Muscle of leg (tissue), 11 donors: ENCODE measurements around the gene SLC6A6. TPM values are rescaled to one million over a fixed set of nuclear protein-coding genes. Genes with fewer than 3 reads are reported as not detected.
"Not testable (repeated sequence)": the region's sequence is repeated elsewhere in the genome, so short reads cannot be mapped to it uniquely, and the experiment has no call there.

Source experiments
- DNase-seq: peaks from one replicate; pipeline ENCODE4 v3.0.0; 2013
- H3K27ac ChIP-seq: one replicate; pipeline ENCODE4 v1.5.1; 2013; ENCODE audit warnings: mild to moderate bottlenecking, low read length, control low read depth
- H3K27me3 ChIP-seq: one replicate; pipeline ENCODE4 v1.6.1; 2013; ENCODE audit warnings: low read length; ENCODE audit not compliant: control insufficient read depth, insufficient read depth
- H3K36me3 ChIP-seq: one replicate; pipeline ENCODE4 v1.6.1; 2013; ENCODE audit warnings: low read length; ENCODE audit not compliant: control insufficient read depth, insufficient read depth
- H3K4me1 ChIP-seq: one replicate; pipeline ENCODE4 v1.6.1; 2013; ENCODE audit warnings: low read length; ENCODE audit not compliant: control insufficient read depth, insufficient read depth
- H3K4me3 ChIP-seq: one replicate; pipeline ENCODE4 v1.5.1; 2013; ENCODE audit warnings: low read length, control low read depth
- H3K9me3 ChIP-seq: replicated peaks from 2 replicates; pipeline ENCODE4 v1.6.1; 2013; ENCODE audit warnings: low read depth, low read length; ENCODE audit not compliant: control insufficient read depth
- WGBS: methylation state at CpG from one replicate; pipeline ENCODE4 v1.1.5; 2013; ENCODE audit warnings: missing lambda C conversion rate; ENCODE audit not compliant: insufficient coverage; 5-methylcytosine and 5-hydroxymethylcytosine counted together
- polyA plus RNA-seq, 8 donors: library from polyadenylated mRNA; unstranded; fragments of 120-200 nt; gene quantifications; one replicate each; pipeline versions ENCODE4 v1.2.1 to v1.2.3, GENCODE V29; 2013; ENCODE audit warnings: inconsistent platforms in 1 of 8, low replicate concordance in 1 of 8; ENCODE audit not compliant: insufficient read length in 8 of 8, insufficient read depth in 1 of 8
- total RNA-seq: library from RNA; stranded (reverse); fragments of 120-200 nt; gene quantifications from one replicate; pipeline ENCODE4 v1.2.4, GENCODE V29; 2013

Gene SLC6A6
- total and polyA plus RNA-seq, 9 donors, result 2.6 to 4.7 (median 4.0) TPM

DNA sequence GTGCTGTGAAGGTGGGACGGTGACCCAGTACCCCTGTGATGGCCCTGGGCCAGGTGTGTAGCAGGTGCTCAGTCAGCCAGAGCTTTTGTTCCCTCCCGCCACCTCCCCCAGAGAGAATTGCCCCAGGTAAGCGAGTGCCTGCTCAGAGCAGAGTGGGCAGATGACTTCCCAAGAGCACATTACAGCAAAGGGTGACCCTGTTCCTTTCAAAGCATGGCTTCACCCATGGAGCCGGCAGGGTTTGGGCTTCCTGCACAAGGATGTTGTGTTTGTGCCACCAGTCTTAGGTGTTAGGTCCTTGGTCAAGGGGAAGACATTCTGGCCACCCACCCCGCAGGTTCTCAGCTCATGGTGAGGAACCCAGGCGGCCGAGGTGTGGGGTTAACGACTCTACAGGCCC lies 30.7 kb downstream of the SLC6A6 start:
- WGBS, result 94% methylated on average over 3 of the region's 8 CpGs
- H3K36me3 ChIP-seq, result no peaks in the 10 kb centered on the region
- H3K27ac ChIP-seq, result no peak overlapping the region
- H3K4me1 ChIP-seq, result peaks cover 57% of the 10 kb centered on the region
- H3K27me3 ChIP-seq, result peaks cover 19% of the 10 kb centered on the region
- H3K9me3 ChIP-seq, result no peaks in the 10 kb centered on the region
- no peak for DNase-seq
- H3K4me3 ChIP-seq, result no peak overlapping the region

DNA sequence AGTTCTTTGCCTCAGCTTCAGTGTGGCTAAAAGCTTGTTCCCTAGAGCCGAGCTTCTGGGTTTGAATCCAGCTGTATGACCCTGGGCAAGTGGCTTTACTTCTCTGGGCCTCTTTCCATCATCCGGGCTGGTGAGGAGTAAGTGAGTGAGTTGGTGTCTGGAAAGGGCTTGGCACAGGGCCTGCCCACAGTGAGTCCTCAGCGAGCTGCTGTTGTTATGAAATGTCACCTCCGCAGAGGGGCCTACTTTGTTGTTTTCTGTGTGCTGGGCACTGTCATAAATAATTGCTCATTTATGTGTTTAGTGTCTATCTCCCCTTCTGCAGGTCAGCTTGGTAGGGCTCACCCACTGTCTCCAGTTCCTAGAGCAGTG lies 31.7 kb downstream of the SLC6A6 start:
- DNase-seq, result no peak
- peaks cover 57% of the 10 kb centered on the region for H3K4me1 ChIP-seq
- peaks cover 19% of the 10 kb centered on the region for H3K27me3 ChIP-seq
- H3K36me3 ChIP-seq, result no peaks in the 10 kb centered on the region
- no peaks in the 10 kb centered on the region for H3K9me3 ChIP-seq
- no peak overlapping the region for H3K27ac ChIP-seq
- 61% methylated on average over 2 of the region's 4 CpGs for WGBS
- H3K4me3 ChIP-seq, result no peak overlapping the region

DNA sequence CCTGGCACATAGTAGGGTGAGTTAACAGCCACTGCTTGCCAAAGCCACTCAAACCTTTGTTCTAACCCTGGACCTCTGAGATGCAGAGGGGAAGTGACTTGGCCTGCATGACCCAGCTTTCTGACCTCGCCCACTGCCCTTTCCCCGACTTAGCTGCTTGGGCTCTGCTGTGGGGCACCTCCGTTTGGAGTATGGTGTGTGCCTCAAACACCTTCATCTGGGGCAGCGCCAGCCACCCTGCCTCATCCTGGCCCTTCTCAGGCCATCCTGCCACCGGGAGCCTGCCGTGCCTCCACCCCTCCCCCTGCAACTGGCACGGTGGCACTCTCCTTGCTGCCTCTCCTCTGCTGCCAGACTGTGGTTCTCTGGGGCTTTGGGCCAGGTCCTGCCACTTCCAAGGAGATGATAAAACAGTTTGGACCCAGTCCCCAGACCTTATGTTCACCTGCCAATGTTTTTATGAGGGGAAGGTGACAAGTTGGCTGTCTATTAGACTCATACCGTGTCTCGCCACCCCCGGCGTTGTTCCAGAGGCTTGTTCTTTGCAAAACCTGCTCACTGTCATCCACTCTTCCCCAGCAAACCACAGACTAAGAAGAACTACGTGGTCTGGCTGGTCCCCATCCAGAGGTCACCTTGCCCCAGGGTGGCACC lies 32.2 kb downstream of the SLC6A6 start:
- no peak for DNase-seq
- Histone ChIP-seq H3K9me3 (no peaks in the 10 kb centered on the region), H3K27me3 (peaks cover 17% of the 10 kb centered on the region), H3K4me1 (peaks cover 57% of the 10 kb centered on the region), H3K27ac (no peak overlapping the region), H3K4me3 (no peak overlapping the region), H3K36me3 (no peaks in the 10 kb centered on the region)
- WGBS, result 82% methylated on average over 7 of the region's 12 CpGs

DNA sequence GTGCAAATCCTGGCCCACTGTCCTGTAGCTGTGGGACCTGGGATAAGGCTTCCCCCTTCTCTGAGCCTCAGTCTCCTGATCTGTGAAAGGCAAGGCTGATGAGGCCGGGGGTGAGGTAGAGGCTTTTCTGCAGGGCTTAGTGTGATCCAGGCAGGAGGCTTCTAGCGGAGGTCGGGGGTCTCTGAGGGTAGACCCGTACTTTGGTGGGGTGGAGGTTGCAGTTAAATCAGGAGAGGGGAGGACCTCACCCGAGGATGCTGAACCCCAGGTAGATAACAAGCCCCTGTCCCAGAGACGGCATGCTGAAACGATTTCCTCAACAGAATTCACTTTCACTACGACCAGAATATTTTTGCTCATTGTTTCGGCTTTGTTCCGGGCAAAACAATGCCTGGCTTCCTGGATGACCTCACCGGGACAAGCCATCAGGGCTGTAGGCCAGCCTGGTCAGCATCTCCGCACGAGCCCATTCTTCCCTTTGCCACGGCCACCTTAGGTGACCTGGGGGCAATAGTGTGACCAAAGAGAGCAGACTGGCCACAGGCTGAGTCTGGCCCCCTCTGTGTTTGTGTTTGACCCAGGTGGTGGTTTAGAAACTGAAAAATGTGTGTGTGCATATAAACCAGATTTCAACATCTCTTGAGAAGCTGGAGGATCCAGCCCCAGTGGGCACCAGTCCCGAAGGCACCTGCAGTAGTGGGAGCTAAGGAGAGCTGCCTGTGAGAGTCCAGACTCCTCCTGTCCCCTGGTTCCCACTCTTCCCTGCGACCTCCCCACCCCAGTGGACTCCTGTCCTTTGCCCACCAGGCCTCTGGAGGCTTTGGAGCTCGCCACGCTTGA lies 33.0 kb downstream of the SLC6A6 start:
- no peaks in the 10 kb centered on the region for H3K36me3 ChIP-seq
- no peak overlapping the region for H3K4me3 ChIP-seq
- DNase-seq, result no peak
- peaks cover 65% of the 10 kb centered on the region for H3K4me1 ChIP-seq
- peaks cover 20% of the 10 kb centered on the region for H3K27me3 ChIP-seq
- H3K27ac ChIP-seq, result no peak overlapping the region
- no peaks in the 10 kb centered on the region for H3K9me3 ChIP-seq
- WGBS, result 85% methylated on average over 12 of the region's 18 CpGs

DNA sequence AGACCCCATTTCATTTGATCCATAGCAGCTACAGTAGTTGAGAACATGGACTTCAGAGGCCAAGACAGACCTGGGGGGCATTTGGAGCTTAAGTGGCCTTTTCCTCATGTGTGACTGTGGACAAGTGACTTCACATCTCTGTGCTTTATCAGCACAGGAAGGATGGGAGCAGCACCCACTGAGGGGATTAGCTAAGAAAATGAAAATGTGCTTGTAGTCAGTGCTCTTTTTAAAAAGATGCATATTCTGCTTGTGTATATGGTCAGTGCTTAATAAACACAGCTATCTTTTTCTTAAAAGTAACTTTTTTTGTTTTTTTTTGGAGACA lies 34.5 kb downstream of the SLC6A6 start:
- no peaks in the 10 kb centered on the region for H3K9me3 ChIP-seq
- H3K36me3 ChIP-seq, result no peaks in the 10 kb centered on the region
- H3K27me3 ChIP-seq, result peaks cover 22% of the 10 kb centered on the region
- no peak overlapping the region for H3K4me3 ChIP-seq
- DNase-seq, result no peak
- no peak overlapping the region for H3K27ac ChIP-seq
- H3K4me1 ChIP-seq, result peaks cover 62% of the 10 kb centered on the region

DNA sequence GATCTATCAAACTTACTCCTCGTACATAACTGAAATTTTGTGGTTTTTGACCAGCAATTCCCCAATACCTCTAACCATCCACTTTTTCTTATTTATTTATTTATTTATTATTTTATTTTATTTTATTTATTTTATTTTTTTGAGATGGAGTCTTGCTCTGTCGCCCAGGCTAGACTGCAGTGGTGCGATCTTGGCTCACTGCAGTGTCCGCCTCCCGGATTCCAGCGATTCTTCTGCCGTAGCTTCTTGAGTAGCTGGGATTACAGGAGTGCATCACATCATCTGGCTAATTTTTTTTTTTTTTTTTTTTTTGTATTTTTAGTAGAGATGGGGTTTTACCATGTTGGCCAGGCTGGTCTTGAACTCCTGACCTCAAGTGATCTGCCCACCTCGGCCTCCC lies 35.3 kb downstream of the SLC6A6 start:
- not testable (repeated sequence) for H3K9me3 ChIP-seq, DNase-seq, H3K4me3 ChIP-seq, H3K27ac ChIP-seq, H3K36me3 ChIP-seq
- no CpG with 5 or more reads among the region's 8 CpGs for WGBS
- Histone ChIP-seq H3K27me3 (peaks cover 24% of the 10 kb centered on the region), H3K4me1 (peaks cover 55% of the 10 kb centered on the region)

DNA sequence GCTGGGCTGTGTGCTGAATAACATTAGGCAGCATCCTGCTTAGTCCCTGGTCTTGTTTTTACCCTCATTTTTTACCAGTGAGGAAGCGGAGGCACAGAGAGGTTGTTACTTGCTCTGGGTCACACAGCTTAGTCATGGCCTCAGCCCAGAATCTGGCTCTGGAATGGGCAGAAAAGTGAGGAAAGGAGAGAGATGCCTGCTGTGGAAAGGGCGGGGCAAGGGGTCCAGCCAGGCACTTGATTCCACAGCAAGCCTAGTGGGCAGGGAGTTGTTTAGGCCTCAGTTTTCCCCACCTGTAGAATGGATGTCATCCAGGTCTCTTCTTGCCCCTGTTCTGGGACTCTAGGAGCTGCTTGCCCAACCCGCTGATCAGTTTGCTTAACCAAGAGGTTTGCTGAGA lies 35.9 kb downstream of the SLC6A6 start:
- Histone ChIP-seq H3K36me3 (no peaks in the 10 kb centered on the region), H3K4me3 (no peak overlapping the region), H3K27me3 (peaks cover 22% of the 10 kb centered on the region), H3K9me3 (no peaks in the 10 kb centered on the region), H3K4me1 (peaks cover 51% of the 10 kb centered on the region), H3K27ac (no peak overlapping the region)
- DNase-seq, result no peak
- WGBS, result 95% methylated on average over 3 of the region's 3 CpGs

DNA sequence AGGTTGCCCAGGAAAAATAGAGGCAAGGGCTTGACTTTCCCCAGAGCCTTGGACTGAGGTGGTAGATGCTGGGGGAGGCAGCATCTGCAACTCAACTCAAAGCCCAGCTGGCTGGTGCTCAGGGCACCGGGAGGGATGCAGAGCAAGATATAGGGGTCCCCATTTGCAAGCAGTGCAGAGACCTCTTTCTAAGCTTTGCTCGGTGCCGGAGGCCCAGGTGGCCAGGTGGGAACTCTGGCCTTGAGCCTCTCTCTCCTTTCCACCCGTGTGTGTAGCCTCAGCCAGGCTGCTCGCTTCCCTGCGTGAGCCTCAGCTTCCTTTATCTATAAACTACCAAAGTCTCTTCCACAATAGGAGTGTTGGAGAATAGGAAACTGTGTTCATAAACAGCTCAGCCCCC lies 36.5 kb downstream of the SLC6A6 start:
- Histone ChIP-seq H3K4me3 (no peak overlapping the region), H3K27me3 (peaks cover 28% of the 10 kb centered on the region), H3K9me3 (no peaks in the 10 kb centered on the region), H3K36me3 (no peaks in the 10 kb centered on the region), H3K27ac (no peak overlapping the region), H3K4me1 (peaks cover 48% of the 10 kb centered on the region)
- WGBS, result 25% methylated on average over 3 of the region's 6 CpGs
- no peak for DNase-seq

DNA sequence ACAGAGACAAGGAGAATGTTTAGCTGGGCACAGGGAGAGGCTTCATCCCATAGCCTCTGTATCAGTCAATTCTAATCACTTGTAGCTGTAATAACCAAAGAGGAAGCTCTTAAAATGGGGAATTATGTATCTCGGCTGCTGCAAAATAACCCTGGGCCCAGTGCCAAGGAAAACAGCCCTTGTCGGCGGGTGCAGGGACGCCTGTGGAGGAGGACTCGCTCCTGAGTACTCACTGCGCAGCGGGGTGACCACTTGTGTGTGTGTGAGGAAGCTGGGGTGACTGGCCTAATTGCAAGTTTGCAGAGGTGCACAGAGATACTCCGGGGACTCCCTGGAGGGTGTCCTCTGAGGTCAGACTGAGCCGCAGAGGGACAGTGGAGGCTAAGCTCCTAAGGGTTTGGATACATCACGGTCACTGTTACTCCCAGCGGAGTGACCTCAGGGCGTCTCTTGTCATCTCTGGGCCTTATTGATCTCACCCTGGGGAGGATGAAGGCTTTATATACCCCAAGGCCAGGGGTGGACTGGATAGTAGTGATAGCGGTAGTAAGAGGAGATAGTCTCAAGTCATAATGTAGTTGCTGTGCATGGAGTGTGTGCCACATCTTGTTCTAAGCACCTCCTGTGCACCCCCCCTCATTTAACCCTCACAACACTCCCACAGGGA lies 37.2 kb downstream of the SLC6A6 start:
- no peak overlapping the region for H3K4me3 ChIP-seq
- peaks cover 41% of the 10 kb centered on the region for H3K4me1 ChIP-seq
- no peaks in the 10 kb centered on the region for H3K9me3 ChIP-seq
- peak; percentile 83 for DNase-seq
- H3K27me3 ChIP-seq, result peaks cover 31% of the 10 kb centered on the region
- no peak overlapping the region for H3K27ac ChIP-seq
- no peaks in the 10 kb centered on the region for H3K36me3 ChIP-seq
- 25% methylated on average over 10 of the region's 13 CpGs for WGBS

DNA sequence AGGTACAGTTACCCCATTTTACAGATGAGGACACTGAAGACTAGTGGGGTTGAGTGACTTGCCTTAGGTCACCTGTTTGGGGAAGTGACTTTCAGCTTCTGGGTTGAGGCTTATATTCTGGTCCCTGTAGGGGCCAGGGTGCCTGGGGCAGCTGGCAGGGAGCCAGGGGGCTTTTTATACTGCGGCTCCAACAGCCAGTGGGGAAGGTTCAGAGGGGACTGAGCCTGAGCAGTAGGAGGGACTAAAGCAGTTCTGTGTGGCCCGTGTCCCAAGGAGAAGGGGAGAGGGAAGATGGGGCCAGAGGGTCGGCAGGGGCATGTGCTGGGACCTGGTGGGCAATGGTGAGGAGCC lies 37.7 kb downstream of the SLC6A6 start:
- H3K36me3 ChIP-seq, result no peaks in the 10 kb centered on the region
- H3K9me3 ChIP-seq, result no peaks in the 10 kb centered on the region
- no peak overlapping the region for H3K27ac ChIP-seq
- H3K4me3 ChIP-seq, result no peak overlapping the region
- 39% methylated on average over 3 of the region's 3 CpGs for WGBS
- H3K4me1 ChIP-seq, result peaks cover 36% of the 10 kb centered on the region
- peaks cover 33% of the 10 kb centered on the region for H3K27me3 ChIP-seq
- no peak for DNase-seq
